ENCODE data around the gene RAB7B.

GRCh38 chr1:206021626-206022365 lies 18.6 kb upstream of the RAB7B start:
- TF ChIP-seq CTCF (IDR thresholded peaks at IDR 0.05) (no peak), POLR2A (IDR thresholded peaks at IDR 0.05) (no peak), POLR2AphosphoS5 (IDR thresholded peaks at IDR 0.05) (no peak)
